GM21423 (cell line): ENCODE data around the gene RPL27.

Experiments used
- ATAC-seq: cut with Tn5 transposase; IDR thresholded peaks from one replicate; pipeline ENCODE4 v1.9.1; 2021; ENCODE audit warnings: mild to moderate bottlenecking, moderate library complexity; ENCODE audit not compliant: unreplicated experiment

Gene RPL27

DNA sequence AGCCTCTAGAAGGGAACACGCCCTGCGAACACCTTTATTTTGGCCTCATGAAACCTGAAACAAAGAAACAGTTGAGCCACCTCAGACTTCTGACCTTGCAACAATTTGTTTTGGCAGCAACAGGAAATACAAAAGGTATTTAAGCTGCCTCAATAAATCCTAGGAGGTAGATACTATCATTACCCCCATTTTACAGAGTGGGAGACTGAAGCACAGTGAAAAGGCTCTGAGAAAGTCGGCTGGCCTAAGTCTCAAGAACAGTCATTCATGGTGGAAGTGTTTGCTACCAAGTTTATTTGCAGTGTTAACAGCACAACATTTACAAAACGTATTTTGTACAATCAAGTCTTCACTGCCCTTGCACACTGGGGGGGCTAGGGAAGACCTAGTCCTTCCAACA is 45.8 kb downstream of the RPL27 start:
- ATAC-seq = no peak

DNA sequence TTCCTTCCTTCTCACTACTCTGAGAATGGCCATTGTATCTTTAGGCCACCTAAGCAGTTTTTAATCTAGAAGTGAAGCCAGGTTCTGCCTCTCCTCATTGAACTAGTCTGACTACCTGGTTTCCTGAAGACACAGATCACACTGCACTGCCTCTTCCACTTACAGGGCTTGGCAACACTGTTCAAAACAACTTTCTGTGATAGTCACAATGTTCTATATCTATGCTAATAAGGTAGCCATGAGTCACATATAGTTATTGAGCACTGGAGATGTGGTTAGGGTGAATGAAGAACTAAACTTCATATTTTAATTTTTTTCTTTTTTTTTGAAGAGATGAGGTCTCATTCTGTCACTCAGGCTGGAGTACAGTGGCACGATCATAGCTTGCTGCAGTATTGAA is 53.8 kb downstream of the RPL27 start:
- ATAC-seq = no peak
